ENCODE measurements around the gene MAD1L1.

Gene MAD1L1

DNA sequence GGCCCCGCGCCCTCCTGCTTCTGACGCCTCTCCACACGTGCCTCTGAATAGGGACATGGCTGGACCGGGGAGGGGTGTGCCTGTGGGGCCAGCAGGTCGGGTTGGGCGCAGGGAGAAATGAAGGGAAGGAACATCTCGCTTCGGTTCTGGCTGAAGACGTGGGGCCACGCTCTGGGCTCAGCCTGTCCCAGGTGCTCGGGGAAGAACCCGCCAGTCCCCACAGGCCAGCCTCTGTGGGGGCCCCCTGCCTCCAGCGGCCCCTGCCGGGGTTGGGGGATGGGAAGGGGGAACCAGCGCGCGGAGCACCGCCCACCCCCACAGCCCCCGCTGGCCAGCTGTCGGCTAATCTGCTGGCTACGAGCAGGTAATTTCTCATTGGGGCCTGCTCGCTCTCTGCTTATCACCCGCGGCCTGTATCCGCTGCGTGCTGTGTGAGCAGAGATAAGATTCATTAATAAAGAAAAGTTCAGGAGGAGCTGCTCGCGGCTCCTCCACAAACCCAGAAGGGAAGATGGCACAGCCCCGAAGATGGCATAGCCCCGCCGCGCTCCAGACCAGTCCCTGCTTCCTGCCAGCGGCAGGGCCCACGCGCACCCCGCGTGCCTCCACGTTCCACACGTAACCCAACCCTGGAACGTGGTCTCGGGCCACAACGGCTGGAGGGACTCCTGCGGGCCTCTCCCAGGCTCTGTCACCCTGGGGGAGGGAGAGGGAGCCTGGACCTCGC is 376.4 kb downstream of the MAD1L1 start:
- Histone ChIP-seq H3K36me3 (ENCODE audit: control insufficient read depth in 1 of 2, insufficient read depth in 2 of 2, low read depth in 1 of 2, low read length in 2 of 2) (peaks cover 0 to 26% of the 10 kb centered on the region in 2 experiments), H3K9ac (ENCODE audit: low read length) (no peak overlapping the region), H3K27ac (ENCODE audit: low read length, poor library complexity, severe bottlenecking) (no peak overlapping the region), H3K23ac (ENCODE audit: low read length in 2 of 2) (no peak overlapping the region), H2AFZ (ENCODE audit: low read depth, low read length) (no peak overlapping the region), H3K9me3 (ENCODE audit: control insufficient read depth, low read length) (no peaks in the 10 kb centered on the region), H3K4me2 (ENCODE audit: low read length, poor library complexity, severe bottlenecking) (no peak overlapping the region), H3K4me1 (ENCODE audit: control insufficient read depth, insufficient read depth, low read depth, low read length) (peaks cover 6% of the 10 kb centered on the region), H4K8ac (ENCODE audit: low read length) (no peak overlapping the region), H4K91ac (ENCODE audit: low read length) (no peak overlapping the region), H3K4ac (ENCODE audit: low read depth in 1 of 2, low read length in 2 of 2) (no peak overlapping the region), H3K27me3 (ENCODE audit: control insufficient read depth in 1 of 2, insufficient read depth in 1 of 2, low read length in 2 of 2) (no peaks in the 10 kb centered on the region), H3K79me1 (replicated peaks; ENCODE audit: low read length, poor library complexity, severe bottlenecking) (no peaks in the 10 kb centered on the region), H2BK12ac (ENCODE audit: low read length in 2 of 2) (no peak overlapping the region), H2BK120ac (ENCODE audit: low read depth, low read length) (no peak overlapping the region), H3K4me3 (ENCODE audit: insufficient read depth in 1 of 2, low read depth in 1 of 2, low read length in 2 of 2) (no peak overlapping the region), H2BK5ac (ENCODE audit: low read depth, low read length, poor library complexity, severe bottlenecking) (no peak overlapping the region), H3K14ac (ENCODE audit: low read length in 2 of 2) (no peak overlapping the region), H2BK15ac (ENCODE audit: low read depth, poor library complexity, severe bottlenecking) (no peak overlapping the region), H2AK5ac (ENCODE audit: low read length, severe bottlenecking) (no peak overlapping the region), H3K18ac (ENCODE audit: low read depth in 1 of 2, low read length in 2 of 2) (no peak overlapping the region)
- 87% methylated on average over 42 of the region's 45 CpGs for WGBS
- no peak for DNase-seq

DNA sequence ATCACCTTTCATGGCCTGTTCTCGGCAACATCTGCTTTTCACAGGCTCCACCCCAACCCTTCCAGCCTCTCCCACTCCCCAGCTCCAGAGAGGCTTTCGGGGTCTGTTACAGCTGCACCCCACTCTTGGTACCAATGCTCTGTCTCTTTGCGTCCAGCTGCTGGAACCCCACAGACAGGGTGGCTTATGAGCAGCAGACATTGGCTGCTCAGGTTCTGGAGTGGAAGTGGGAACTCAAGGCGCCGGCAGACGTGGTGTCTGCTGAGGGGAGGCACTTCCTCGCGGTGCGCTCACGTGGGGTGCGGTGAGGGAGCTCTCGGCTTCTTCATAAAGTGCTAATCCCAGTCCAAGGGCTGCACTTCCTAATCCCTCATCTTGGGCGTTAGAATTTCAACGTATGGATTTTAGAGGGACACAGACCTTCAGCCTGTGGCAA is 377.0 kb downstream of the MAD1L1 start:
- H2AFZ ChIP-seq (ENCODE audit: low read depth, low read length): no peak overlapping the region
- no peak overlapping the region for H3K4me3 ChIP-seq (ENCODE audit: insufficient read depth in 1 of 2, low read depth in 1 of 2, low read length in 2 of 2)
- no peak overlapping the region for H4K8ac ChIP-seq (ENCODE audit: low read length)
- H3K36me3 ChIP-seq (ENCODE audit: control insufficient read depth in 1 of 2, insufficient read depth in 2 of 2, low read depth in 1 of 2, low read length in 2 of 2): peaks cover 0 to 26% of the 10 kb centered on the region in 2 experiments
- H3K27me3 ChIP-seq (ENCODE audit: control insufficient read depth in 1 of 2, insufficient read depth in 1 of 2, low read length in 2 of 2): no peaks in the 10 kb centered on the region
- H3K4ac ChIP-seq (ENCODE audit: low read depth in 1 of 2, low read length in 2 of 2): no peak overlapping the region
- H2AK5ac ChIP-seq (ENCODE audit: low read length, severe bottlenecking): no peak overlapping the region
- H3K18ac ChIP-seq (ENCODE audit: low read depth in 1 of 2, low read length in 2 of 2): no peak overlapping the region
- no peak overlapping the region for H3K23ac ChIP-seq (ENCODE audit: low read length in 2 of 2)
- no peak for DNase-seq
- WGBS: 99% methylated on average over 14 of the region's 14 CpGs
- no peak overlapping the region for H3K27ac ChIP-seq (ENCODE audit: low read length, poor library complexity, severe bottlenecking)
- H3K4me2 ChIP-seq (ENCODE audit: low read length, poor library complexity, severe bottlenecking): no peak overlapping the region
- no peaks in the 10 kb centered on the region for H3K9me3 ChIP-seq (ENCODE audit: control insufficient read depth, low read length)
- no peaks in the 10 kb centered on the region for H3K79me1 ChIP-seq (replicated peaks; ENCODE audit: low read length, poor library complexity, severe bottlenecking)
- H3K4me1 ChIP-seq (ENCODE audit: control insufficient read depth, insufficient read depth, low read depth, low read length): peaks cover 6% of the 10 kb centered on the region
- no peak overlapping the region for H3K9ac ChIP-seq (ENCODE audit: low read length)
- H2BK5ac ChIP-seq (ENCODE audit: low read depth, low read length, poor library complexity, severe bottlenecking): no peak overlapping the region
- no peak overlapping the region for H2BK15ac ChIP-seq (ENCODE audit: low read depth, poor library complexity, severe bottlenecking)
- no peak overlapping the region for H2BK12ac ChIP-seq (ENCODE audit: low read length in 2 of 2)
- no peak overlapping the region for H3K14ac ChIP-seq (ENCODE audit: low read length in 2 of 2)
- no peak overlapping the region for H4K91ac ChIP-seq (ENCODE audit: low read length)
- no peak overlapping the region for H2BK120ac ChIP-seq (ENCODE audit: low read depth, low read length)

DNA sequence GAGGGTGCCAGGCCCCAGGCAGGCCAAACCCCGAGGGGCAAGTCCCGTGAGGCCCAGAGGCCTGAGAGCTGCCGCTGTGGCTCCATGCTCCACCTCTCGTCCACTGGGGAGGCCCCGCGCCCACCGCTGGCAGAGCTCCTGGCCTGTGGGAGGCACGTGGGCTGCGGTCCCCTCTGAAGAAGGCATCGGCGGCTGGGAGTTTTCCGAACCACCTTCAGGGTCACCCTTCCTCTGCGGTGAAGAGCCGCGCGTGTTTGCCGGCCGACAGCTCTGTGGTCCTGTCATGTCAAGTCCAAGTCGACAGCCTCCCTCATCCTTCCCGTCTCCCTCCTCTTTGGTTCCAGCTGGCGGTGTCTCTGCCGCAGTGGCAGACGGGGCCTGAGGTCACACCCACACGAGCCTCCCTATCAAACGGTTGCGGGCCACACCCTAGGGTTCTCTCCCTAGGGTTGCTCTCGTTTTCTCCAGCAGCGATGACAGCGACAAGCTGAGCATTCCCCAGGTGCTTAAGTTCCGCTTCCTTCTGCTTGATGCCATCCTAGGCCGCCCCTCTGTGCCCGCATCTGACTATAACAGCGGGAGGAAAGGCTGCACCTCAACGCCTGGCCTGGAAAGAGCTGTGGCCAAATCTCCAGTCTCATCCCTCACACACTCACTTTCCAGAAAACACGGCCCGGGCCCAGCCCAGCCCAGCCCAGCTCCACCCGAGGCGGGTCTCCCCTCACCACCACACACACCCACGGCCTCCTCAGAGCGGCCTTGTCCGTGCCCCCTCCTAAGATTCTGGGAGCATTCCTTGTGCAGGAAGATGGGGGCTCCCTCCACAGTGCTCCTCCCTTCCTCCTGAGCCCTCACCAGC is 377.6 kb downstream of the MAD1L1 start:
- H3K36me3 ChIP-seq (ENCODE audit: control insufficient read depth in 1 of 2, insufficient read depth in 2 of 2, low read depth in 1 of 2, low read length in 2 of 2): peaks cover 0 to 26% of the 10 kb centered on the region in 2 experiments
- no peak overlapping the region for H3K4ac ChIP-seq (ENCODE audit: low read depth in 1 of 2, low read length in 2 of 2)
- H2BK5ac ChIP-seq (ENCODE audit: low read depth, low read length, poor library complexity, severe bottlenecking): no peak overlapping the region
- no peak overlapping the region for H2BK120ac ChIP-seq (ENCODE audit: low read depth, low read length)
- H3K9ac ChIP-seq (ENCODE audit: low read length): no peak overlapping the region
- no peak overlapping the region for H4K8ac ChIP-seq (ENCODE audit: low read length)
- no peak overlapping the region for H2BK12ac ChIP-seq (ENCODE audit: low read length in 2 of 2)
- WGBS: 93% methylated on average over 41 of the region's 41 CpGs
- no peaks in the 10 kb centered on the region for H3K27me3 ChIP-seq (ENCODE audit: control insufficient read depth in 1 of 2, insufficient read depth in 1 of 2, low read length in 2 of 2)
- H4K91ac ChIP-seq (ENCODE audit: low read length): no peak overlapping the region
- H3K23ac ChIP-seq (ENCODE audit: low read length in 2 of 2): no peak overlapping the region
- no peak overlapping the region for H3K18ac ChIP-seq (ENCODE audit: low read depth in 1 of 2, low read length in 2 of 2)
- H2BK15ac ChIP-seq (ENCODE audit: low read depth, poor library complexity, severe bottlenecking): no peak overlapping the region
- DNase-seq: no peak
- no peak overlapping the region for H2AK5ac ChIP-seq (ENCODE audit: low read length, severe bottlenecking)
- no peak overlapping the region for H2AFZ ChIP-seq (ENCODE audit: low read depth, low read length)
- no peak overlapping the region for H3K27ac ChIP-seq (ENCODE audit: low read length, poor library complexity, severe bottlenecking)
- no peak overlapping the region for H3K4me2 ChIP-seq (ENCODE audit: low read length, poor library complexity, severe bottlenecking)
- H3K9me3 ChIP-seq (ENCODE audit: control insufficient read depth, low read length): no peaks in the 10 kb centered on the region
- no peak overlapping the region for H3K14ac ChIP-seq (ENCODE audit: low read length in 2 of 2)
- H3K79me1 ChIP-seq (replicated peaks; ENCODE audit: low read length, poor library complexity, severe bottlenecking): no peaks in the 10 kb centered on the region
- H3K4me1 ChIP-seq (ENCODE audit: control insufficient read depth, insufficient read depth, low read depth, low read length): peaks cover 6% of the 10 kb centered on the region
- H3K4me3 ChIP-seq (ENCODE audit: insufficient read depth in 1 of 2, low read depth in 1 of 2, low read length in 2 of 2): no peak overlapping the region

Data from mesenchymal stem cell (in vitro differentiated cells and primary cell).